Endometrium (tissue), 2 donors: ENCODE measurements around the gene PTBP2.

ENCODE experiments used
- FAIRE-seq: peaks from 2 replicates; lab custom pipeline; 2012; peaks lifted over from hg19 to GRCh38; lab: Jason Lieb, UNC
- donor health status: control.
- donor health status: control.

Gene PTBP2

GRCh38 chr1:96820671-96821070 is 99.1 kb downstream of the PTBP2 start:
- FAIRE-seq, result no peak

- no peak for FAIRE-seq
Measured at GRCh38 chr1:96825231-96825630, 103.6 kb downstream of the PTBP2 start.

- no peak for FAIRE-seq
Measured at GRCh38 chr1:96825950-96826576, 104.5 kb downstream of the PTBP2 start.

GRCh38 chr1:96833376-96833775 is 111.8 kb downstream of the PTBP2 start:
- no peak for FAIRE-seq

- no peak for FAIRE-seq
Measured at GRCh38 chr1:96834986-96835385, 113.4 kb downstream of the PTBP2 start.

- FAIRE-seq, result no peak
Measured at GRCh38 chr1:96837057-96837780, 115.6 kb downstream of the PTBP2 start.

GRCh38 chr1:96837781-96838216 is 116.2 kb downstream of the PTBP2 start:
- FAIRE-seq, result no peak

GRCh38 chr1:96840396-96840795 is 118.8 kb downstream of the PTBP2 start:
- no peak for FAIRE-seq

- FAIRE-seq, result no peak
Measured at GRCh38 chr1:96842215-96842614, 120.6 kb downstream of the PTBP2 start.

- FAIRE-seq, result no peak
Measured at GRCh38 chr1:96843196-96843595, 121.6 kb downstream of the PTBP2 start.

GRCh38 chr1:96843601-96844000 is 122.0 kb downstream of the PTBP2 start:
- FAIRE-seq, result no peak

- no peak for FAIRE-seq
Measured at GRCh38 chr1:96845464-96845863, 123.9 kb downstream of the PTBP2 start.

- FAIRE-seq, result no peak
Measured at GRCh38 chr1:96861836-96862235, 140.3 kb downstream of the PTBP2 start.

- FAIRE-seq, result no peak
Measured at GRCh38 chr1:96863449-96863848, 141.9 kb downstream of the PTBP2 start.
